Measurements from ENCODE around the gene DCXR. TPM values are rescaled to one million over a fixed set of nuclear protein-coding genes. Genes with fewer than 3 reads are reported as not detected.

Gene DCXR
- total RNA-seq, 1 experiment from 2014 or later: 306 TPM

DNA sequence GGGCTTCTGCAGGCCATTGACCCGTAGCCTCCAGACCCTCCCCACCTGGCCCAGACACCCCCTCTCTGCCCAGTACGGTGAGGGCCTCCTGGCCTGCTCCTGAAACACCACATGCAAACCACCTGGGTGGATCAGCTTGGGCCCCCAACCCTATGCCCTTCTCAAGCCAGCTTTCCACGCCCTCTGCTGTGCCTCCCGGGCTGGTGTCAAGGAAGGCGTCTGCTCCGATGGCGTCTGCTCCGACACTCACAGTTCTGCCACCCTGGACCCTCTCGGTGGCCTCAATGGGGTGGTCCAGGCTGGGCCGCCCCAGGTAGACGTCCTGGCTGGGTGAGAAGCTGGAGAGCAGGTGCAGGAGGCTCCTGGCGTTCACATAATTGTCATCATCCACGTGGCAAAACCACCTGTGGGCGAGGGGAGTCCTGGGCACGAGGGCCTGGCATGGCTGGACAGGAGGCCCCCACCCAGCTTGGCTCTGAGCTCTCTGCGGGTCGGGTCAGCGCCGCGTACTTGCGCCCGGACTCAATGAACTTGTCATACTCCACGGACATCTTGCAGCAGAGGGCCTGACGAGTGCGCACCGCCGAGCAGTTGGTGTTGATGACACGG lies 12.8 kb upstream of the DCXR start (continued):
- TF ChIP-seq, protein P1, sequence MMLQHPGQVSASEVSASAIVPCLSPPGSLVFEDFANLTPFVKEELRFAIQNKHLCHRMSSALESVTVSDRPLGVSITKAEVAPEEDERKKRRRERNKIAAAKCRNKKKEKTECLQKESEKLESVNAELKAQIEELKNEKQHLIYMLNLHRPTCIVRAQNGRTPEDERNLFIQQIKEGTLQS (IDR thresholded peaks at IDR 0.05): no peak
- TF ChIP-seq CEBPB (IDR thresholded peaks at IDR 0.05; ENCODE audit: low read depth): no peak

DNA sequence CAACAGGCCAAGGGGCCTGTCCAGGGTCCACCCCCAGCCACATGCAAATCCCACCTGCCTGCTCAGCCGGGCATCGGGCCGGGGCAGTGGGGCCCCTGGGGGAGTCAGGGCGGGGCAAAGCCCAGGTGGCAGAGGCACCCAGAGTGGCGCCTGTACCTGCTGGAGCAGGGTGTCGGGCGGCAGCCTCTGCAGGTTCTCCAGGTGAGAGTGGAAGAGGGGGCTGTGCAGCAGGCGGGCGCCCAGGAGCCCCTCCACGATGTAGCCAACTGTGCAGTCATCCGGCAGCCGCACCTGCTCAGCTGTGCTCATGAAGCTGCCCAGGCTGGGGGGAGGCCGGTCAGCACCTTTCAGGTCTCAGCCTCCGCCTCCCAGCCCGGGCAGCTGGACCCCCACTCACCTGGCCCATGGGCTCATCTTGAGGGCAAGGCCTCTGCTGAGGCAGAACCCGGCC lies 12.0 kb upstream of the DCXR start:
- Histone ChIP-seq H3K4me2 (ENCODE audit: low read length) (peak overlapping the region; percentile 100), H3K4me1 (ENCODE audit: control insufficient read depth in 1 of 2, insufficient read depth in 2 of 2, low read length in 2 of 2) (peaks cover 13 to 24% of the 10 kb centered on the region in 2 experiments; a peak in 3 of 4 replicates), H3K9me3 (ENCODE audit: control insufficient read depth in 1 of 2, insufficient read depth in 1 of 2, low read depth in 1 of 2, low read length in 2 of 2) (no peaks in the 10 kb centered on the region), H3K27me3 (ENCODE audit: insufficient read depth, low read length) (no peaks in the 10 kb centered on the region), H3K36me3 (ENCODE audit: control insufficient read depth in 1 of 2, insufficient read depth in 2 of 2, low read length in 2 of 2) (peaks cover 7 to 19% of the 10 kb centered on the region in 2 experiments; a peak in 2 of 4 replicates), H3K4me3 (replicated peaks in 1 of 2; ENCODE audit: low read depth in 1 of 2, low read length in 2 of 2) (no peak overlapping the region), H4K20me1 (ENCODE audit: insufficient read depth) (no peaks in the 10 kb centered on the region), H2AFZ (ENCODE audit: low read depth, low read length, poor library complexity, severe bottlenecking) (no peak overlapping the region), H3K9ac (ENCODE audit: low read length) (no peak overlapping the region), H3K27ac (ENCODE audit: low read depth, low read length) (peak overlapping the region; percentile 81; the same call in 1 of the 2 replicates), H3K9me2 (ENCODE audit: insufficient read depth) (no peaks in the 10 kb centered on the region), H3K79me2 (ENCODE audit: insufficient read depth, low read length) (peaks cover 36% of the 10 kb centered on the region)
- ATAC-seq (no peak), DNase-seq (ENCODE audit: low read depth, low spot score) (no peak)
- intact Hi-C loops (cut with micrococcal nuclease): no loop called here
- no peak for TF ChIP-seq SRF (IDR thresholded peaks at IDR 0.05; ENCODE audit: low read depth)
- no peak for TF ChIP-seq ELF1 (IDR thresholded peaks at IDR 0.05; ENCODE audit: borderline replicate concordance, low read depth)
- TF ChIP-seq, protein P2, sequence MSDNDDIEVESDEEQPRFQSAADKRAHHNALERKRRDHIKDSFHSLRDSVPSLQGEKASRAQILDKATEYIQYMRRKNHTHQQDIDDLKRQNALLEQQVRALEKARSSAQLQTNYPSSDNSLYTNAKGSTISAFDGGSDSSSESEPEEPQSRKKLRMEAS (IDR thresholded peaks at IDR 0.05): no peak
- TF ChIP-seq, protein P3, sequence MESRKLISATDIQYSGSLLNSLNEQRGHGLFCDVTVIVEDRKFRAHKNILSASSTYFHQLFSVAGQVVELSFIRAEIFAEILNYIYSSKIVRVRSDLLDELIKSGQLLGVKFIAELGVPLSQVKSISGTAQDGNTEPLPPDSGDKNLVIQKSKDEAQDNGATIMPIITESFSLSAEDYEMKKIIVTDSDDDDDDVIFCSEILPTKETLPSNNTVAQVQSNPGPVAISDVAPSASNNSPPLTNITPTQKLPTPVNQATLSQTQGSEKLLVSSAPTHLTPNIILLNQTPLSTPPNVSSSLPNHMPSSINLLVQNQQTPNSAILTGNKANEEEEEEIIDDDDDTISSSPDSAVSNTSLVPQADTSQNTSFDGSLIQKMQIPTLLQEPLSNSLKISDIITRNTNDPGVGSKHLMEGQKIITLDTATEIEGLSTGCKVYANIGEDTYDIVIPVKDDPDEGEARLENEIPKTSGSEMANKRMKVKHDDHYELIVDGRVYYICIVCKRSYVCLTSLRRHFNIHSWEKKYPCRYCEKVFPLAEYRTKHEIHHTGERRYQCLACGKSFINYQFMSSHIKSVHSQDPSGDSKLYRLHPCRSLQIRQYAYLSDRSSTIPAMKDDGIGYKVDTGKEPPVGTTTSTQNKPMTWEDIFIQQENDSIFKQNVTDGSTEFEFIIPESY (IDR thresholded peaks at IDR 0.05; ENCODE audit: extremely low read depth, insufficient replicate concordance, low read length): no peak
- TF ChIP-seq, protein P1 (IDR thresholded peaks at IDR 0.05): no peak
- TF ChIP-seq, protein P4, sequence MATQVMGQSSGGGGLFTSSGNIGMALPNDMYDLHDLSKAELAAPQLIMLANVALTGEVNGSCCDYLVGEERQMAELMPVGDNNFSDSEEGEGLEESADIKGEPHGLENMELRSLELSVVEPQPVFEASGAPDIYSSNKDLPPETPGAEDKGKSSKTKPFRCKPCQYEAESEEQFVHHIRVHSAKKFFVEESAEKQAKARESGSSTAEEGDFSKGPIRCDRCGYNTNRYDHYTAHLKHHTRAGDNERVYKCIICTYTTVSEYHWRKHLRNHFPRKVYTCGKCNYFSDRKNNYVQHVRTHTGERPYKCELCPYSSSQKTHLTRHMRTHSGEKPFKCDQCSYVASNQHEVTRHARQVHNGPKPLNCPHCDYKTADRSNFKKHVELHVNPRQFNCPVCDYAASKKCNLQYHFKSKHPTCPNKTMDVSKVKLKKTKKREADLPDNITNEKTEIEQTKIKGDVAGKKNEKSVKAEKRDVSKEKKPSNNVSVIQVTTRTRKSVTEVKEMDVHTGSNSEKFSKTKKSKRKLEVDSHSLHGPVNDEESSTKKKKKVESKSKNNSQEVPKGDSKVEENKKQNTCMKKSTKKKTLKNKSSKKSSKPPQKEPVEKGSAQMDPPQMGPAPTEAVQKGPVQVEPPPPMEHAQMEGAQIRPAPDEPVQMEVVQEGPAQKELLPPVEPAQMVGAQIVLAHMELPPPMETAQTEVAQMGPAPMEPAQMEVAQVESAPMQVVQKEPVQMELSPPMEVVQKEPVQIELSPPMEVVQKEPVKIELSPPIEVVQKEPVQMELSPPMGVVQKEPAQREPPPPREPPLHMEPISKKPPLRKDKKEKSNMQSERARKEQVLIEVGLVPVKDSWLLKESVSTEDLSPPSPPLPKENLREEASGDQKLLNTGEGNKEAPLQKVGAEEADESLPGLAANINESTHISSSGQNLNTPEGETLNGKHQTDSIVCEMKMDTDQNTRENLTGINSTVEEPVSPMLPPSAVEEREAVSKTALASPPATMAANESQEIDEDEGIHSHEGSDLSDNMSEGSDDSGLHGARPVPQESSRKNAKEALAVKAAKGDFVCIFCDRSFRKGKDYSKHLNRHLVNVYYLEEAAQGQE (IDR thresholded peaks at IDR 0.05; ENCODE audit: low read depth): no peak
- no peak for TF ChIP-seq POLR2AphosphoS5 (IDR thresholded peaks at IDR 0.05; ENCODE audit: low read depth, low read length)
- no peak for TF ChIP-seq YY1 (IDR thresholded peaks at IDR 0.05; ENCODE audit: extremely low read depth, insufficient replicate concordance, low read depth, low read length)
- TF ChIP-seq ZFX (IDR thresholded peaks at IDR 0.05): no peak
- no peak for TF ChIP-seq ZNF274 (IDR thresholded peaks at IDR 0.05; ENCODE audit: low read depth, low read length)
- CTCF ChIA-PET: no interaction called here
- no TSS peak for BruUV-seq (replicated peaks)
- RAD21 ChIA-PET (ENCODE audit: low non-redundant PET in 1 of 2, low total read pairs in 2 of 2, uncharacterized antibody in 2 of 2, unreplicated experiment in 2 of 2): no interaction called here
- POLR2A ChIA-PET: no interaction called here
